ENCODE results near the gene TMEM163.
A peak's percentile ranks its signal among the peaks of the same experiment; 100 is the strongest.

The TMEM163 gene

GRCh38 chr2:134465228-134466105, 253.3 kb downstream of the TMEM163 start:
- no peaks in the 10 kb centered on the region for H3K9me3 ChIP-seq (ENCODE audit: control insufficient read depth, insufficient read depth, low read depth, low read length)
- no peak overlapping the region for H3K27ac ChIP-seq (ENCODE audit: extremely low read depth, low read depth, low read length)
- POLR2A ChIA-PET, result no interaction called here
- TF ChIP-seq PRDM6 (tag by site-specific recombination; IDR thresholded peaks at IDR 0.05) (no peak), FEZF1 (tag by site-specific recombination; IDR thresholded peaks at IDR 0.05) (0 out of 2 replicates have a peak, but pooled peaks have one; percentile 31), ZNF555 (tag by site-specific recombination; conservative IDR thresholded peaks at IDR 0.05) (no peak), ZNF626 (tag by site-specific recombination; IDR thresholded peaks at IDR 0.05) (no peak), BCL11A (tag by site-specific recombination; IDR thresholded peaks at IDR 0.05; ENCODE audit: low read depth) (no peak)
- H3K4me3 ChIP-seq (ENCODE audit: low read depth, low read length), result no peak overlapping the region
- no peaks in the 10 kb centered on the region for H3K36me3 ChIP-seq (ENCODE audit: control insufficient read depth in 2 of 2, insufficient read depth in 1 of 2, low read length in 2 of 2)
- H3K4me1 ChIP-seq (ENCODE audit: control insufficient read depth, insufficient read depth, low read length), result no peaks in the 10 kb centered on the region
- CTCF ChIA-PET, result interaction anchor here (2.4 kb wide), 1 partner anchor 14 kb away, joined by 10 read pairs; no protein-coding TSS in a partner anchor

GRCh38 chr2:134463699-134464022, 255.1 kb downstream of the TMEM163 start:
- no peaks in the 10 kb centered on the region for H3K4me1 ChIP-seq (ENCODE audit: control insufficient read depth, insufficient read depth, low read length)
- POLR2A ChIA-PET, result no interaction called here
- no peak for TF ChIP-seq REST (tag by site-specific recombination; IDR thresholded peaks at IDR 0.05)
- TF ChIP-seq ZNF404 (tag by site-specific recombination; IDR thresholded peaks at IDR 0.05), result no peak
- TF ChIP-seq ZNF416 (tag by site-specific recombination; IDR thresholded peaks at IDR 0.05), result no peak
- no peak for TF ChIP-seq SETDB1 (IDR thresholded peaks at IDR 0.05; ENCODE audit: insufficient read length, low read length)
- no peak for TF ChIP-seq GLIS2 (tag by site-specific recombination; IDR thresholded peaks at IDR 0.05)
- TF ChIP-seq ZNF830 (tag by site-specific recombination; IDR thresholded peaks at IDR 0.05; ENCODE audit: low read depth), result no peak
- no peak for TF ChIP-seq ZNF394 (tag by site-specific recombination; IDR thresholded peaks at IDR 0.05; ENCODE audit: borderline replicate concordance)
- no peak for TF ChIP-seq ZNF37A (tag by site-specific recombination; IDR thresholded peaks at IDR 0.05)
- TF ChIP-seq ZNF621 (tag by site-specific recombination; IDR thresholded peaks at IDR 0.05), result no peak
- TF ChIP-seq EGR2 (tag by site-specific recombination; IDR thresholded peaks at IDR 0.05; ENCODE audit: low read depth), result no peak
- TF ChIP-seq ZBTB48 (tag by site-specific recombination; IDR thresholded peaks at IDR 0.05), result no peak
- TF ChIP-seq ZNF561 (tag by site-specific recombination; IDR thresholded peaks at IDR 0.05; ENCODE audit: borderline replicate concordance), result no peak
- TF ChIP-seq ZIC2 (tag by site-specific recombination; IDR thresholded peaks at IDR 0.05), result no peak
- no peak for TF ChIP-seq ZNF239 (tag by site-specific recombination; IDR thresholded peaks at IDR 0.05)
- no peak for TF ChIP-seq ZNF311 (tag by site-specific recombination; IDR thresholded peaks at IDR 0.05; ENCODE audit: borderline replicate concordance)
- no peak for TF ChIP-seq ZBTB6 (tag by site-specific recombination; IDR thresholded peaks at IDR 0.05)
- TF ChIP-seq ZNF335 (tag by site-specific recombination; conservative IDR thresholded peaks at IDR 0.05), result no peak
- H3K9me3 ChIP-seq (ENCODE audit: control insufficient read depth, insufficient read depth, low read depth, low read length), result no peaks in the 10 kb centered on the region
- H3K4me3 ChIP-seq (ENCODE audit: low read depth, low read length), result no peak overlapping the region
- no peak overlapping the region for H3K27ac ChIP-seq (ENCODE audit: extremely low read depth, low read depth, low read length)
- H3K36me3 ChIP-seq (ENCODE audit: control insufficient read depth in 2 of 2, insufficient read depth in 1 of 2, low read length in 2 of 2), result no peaks in the 10 kb centered on the region
- CTCF ChIA-PET, result interaction anchor here (0.6 kb wide), 1 partner anchor 13 kb away, joined by 3 read pairs; no protein-coding TSS in a partner anchor
